Thoracic aorta (tissue), 2 donors: ENCODE measurements around the gene WDR62. TPM values are rescaled to one million over a fixed set of nuclear protein-coding genes. Genes with fewer than 3 reads are reported as not detected.
"Not testable (repeated sequence)": the region's sequence is repeated elsewhere in the genome, so short reads cannot be mapped to it uniquely, and the experiment has no call there.

Experiments
- ATAC-seq: fragments of 150-250 bp; one replicate; pipeline ENCODE4 v1.8.0; 2017; ENCODE audit warnings: low read depth; ENCODE audit not compliant: insufficient number of reproducible peaks, low FRiP score
- DNase-seq: peaks from one replicate; pipeline ENCODE4 v3.0.0-alpha.2; 2020; ENCODE audit warnings: low spot score
- H3K27ac ChIP-seq, 2 donors: fragments of 200-600 bp; sonication (generic); 1 replicate in 1 of 2; 2 replicates in 1 of 2; pipeline ENCODE4 v1.5.1; 2016; ENCODE audit warnings: mild to moderate bottlenecking in 2 of 2, moderate library complexity in 2 of 2
- H3K27me3 ChIP-seq: fragments of 200-600 bp; sonication (generic); replicated peaks from 2 replicates; pipeline ENCODE4 v1.6.0; 2016; ENCODE audit warnings: mild to moderate bottlenecking; ENCODE audit not compliant: insufficient read depth
- H3K36me3 ChIP-seq: fragments of 200-600 bp; sonication (generic); one replicate; pipeline ENCODE4 v1.5.1; 2016
- H3K4me1 ChIP-seq, 2 donors: fragments of 200-600 bp; sonication (generic); 1 replicate in 1 of 2; 2 replicates in 1 of 2; pipeline versions ENCODE4 v1.5.1 to v1.6.0; 2016; ENCODE audit warnings: low read depth in 2 of 2, mild to moderate bottlenecking in 1 of 2; ENCODE audit not compliant: control insufficient read depth in 1 of 2
- H3K4me3 ChIP-seq: fragments of 200-600 bp; sonication (generic); 2 replicates; pipeline ENCODE4 v1.5.1; 2016; ENCODE audit warnings: mild to moderate bottlenecking
- H3K9me3 ChIP-seq: fragments of 200-600 bp; sonication (generic); 2 replicates; pipeline ENCODE4 v1.5.1; 2016
- CTCF ChIP-seq: fragments of 200-600 bp; sonication (generic); IDR thresholded peaks from one replicate; pipeline ENCODE4 v1.5.1; 2019; ENCODE audit warnings: antibody characterized with exemption
- total RNA-seq, 2 donors: library from RNA; depleted of rRNA; stranded (reverse); fragments of >200 nt; gene quantifications; one replicate each; pipeline versions ENCODE4 v1.1.0 to v1.2.3, GENCODE V29; 2016

Gene WDR62
- total RNA-seq, 2 donors from 2014 or later, result 0.99 to 1.2 TPM

DNA sequence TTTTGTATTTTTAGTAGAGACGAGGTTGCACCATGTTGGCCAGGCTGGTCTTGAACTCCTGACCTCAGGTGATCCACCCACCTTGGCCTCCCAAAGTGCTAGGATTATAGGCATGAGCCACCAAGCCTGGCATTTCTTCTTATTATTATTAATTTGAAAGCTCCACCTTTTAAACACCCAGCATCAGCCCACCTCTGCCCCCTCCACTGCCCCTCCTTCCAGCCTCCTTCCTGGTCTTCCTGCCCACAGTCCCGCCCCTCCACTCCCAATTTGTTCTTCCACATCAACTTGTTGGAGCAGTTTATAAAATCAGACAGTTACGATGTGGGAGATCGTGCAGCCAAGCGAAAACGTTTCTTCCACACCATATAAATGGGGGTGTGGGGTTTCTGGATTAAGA is 14.2 kb upstream of the WDR62 start:
- no peaks in the 10 kb centered on the region for H3K9me3 ChIP-seq
- no peaks in the 10 kb centered on the region for H3K27me3 ChIP-seq
- no peak for TF ChIP-seq CTCF
- H3K4me1 ChIP-seq, result no peaks in the 10 kb centered on the region
- ATAC-seq (no peak), DNase-seq (no peak)
- no peak overlapping the region for H3K4me3 ChIP-seq
- no peaks in the 10 kb centered on the region for H3K36me3 ChIP-seq
- no peak overlapping the region for H3K27ac ChIP-seq

- H3K27ac ChIP-seq, result not testable (repeated sequence)
Measured at GRCh38 chr19:36041092-36041491, 13.6 kb upstream of the WDR62 start.

GRCh38 chr19:36041831-36042230 is 12.9 kb upstream of the WDR62 start:
- H3K4me1 ChIP-seq, result no peaks in the 10 kb centered on the region

More at GRCh38 chr19:36041092-36041491, 13.6 kb upstream of the WDR62 start:
- not testable (repeated sequence) for H3K9me3 ChIP-seq, H3K4me1 ChIP-seq, ATAC-seq, H3K27me3 ChIP-seq, H3K36me3 ChIP-seq, H3K4me3 ChIP-seq, DNase-seq

GRCh38 chr19:36043952-36044351 is 10.7 kb upstream of the WDR62 start:
- DNase-seq, result no peak
- Histone ChIP-seq H3K27me3 (no peaks in the 10 kb centered on the region), H3K36me3 (no peaks in the 10 kb centered on the region), H3K27ac (no peak overlapping the region), H3K9me3 (no peaks in the 10 kb centered on the region), H3K4me1 (no peaks in the 10 kb centered on the region), H3K4me3 (no peak overlapping the region)
- ATAC-seq, result no peak
- TF ChIP-seq CTCF, result no peak

More at GRCh38 chr19:36041831-36042230, 12.9 kb upstream of the WDR62 start:
- TF ChIP-seq CTCF, result no peak
- no peak for DNase-seq
- Histone ChIP-seq H3K27ac (no peak overlapping the region), H3K36me3 (no peaks in the 10 kb centered on the region), H3K27me3 (no peaks in the 10 kb centered on the region), H3K9me3 (no peaks in the 10 kb centered on the region), H3K4me3 (no peak overlapping the region)
- ATAC-seq, result no peak

GRCh38 chr19:36046443-36047050 is 8.2 kb upstream of the WDR62 start:
- Histone ChIP-seq H3K27ac (no peak overlapping the region), H3K9me3 (no peaks in the 10 kb centered on the region), H3K36me3 (no peaks in the 10 kb centered on the region), H3K4me3 (no peak overlapping the region), H3K4me1 (no peaks in the 10 kb centered on the region), H3K27me3 (no peaks in the 10 kb centered on the region)
- no peak for TF ChIP-seq CTCF
- DNase-seq, result no peak
- ATAC-seq, result no peak

DNA sequence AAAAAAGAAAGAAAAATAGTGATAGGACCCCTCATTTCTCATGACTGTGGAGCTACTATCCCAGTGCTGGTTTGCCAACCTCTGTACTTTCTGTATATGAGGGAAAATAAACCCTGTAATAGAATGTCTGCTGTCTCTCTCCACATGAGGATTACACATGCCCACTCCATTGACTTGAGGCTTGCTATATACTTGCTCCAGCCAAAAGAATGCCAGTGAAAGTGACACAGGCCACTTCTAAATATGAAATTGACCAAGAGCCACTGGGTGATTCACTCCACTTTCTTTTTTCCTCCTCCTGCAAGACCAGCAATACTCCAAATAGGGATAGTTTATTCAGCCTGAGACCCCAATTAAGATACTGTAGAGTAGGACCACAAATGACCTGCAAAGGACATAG is 6.9 kb upstream of the WDR62 start:
- Histone ChIP-seq H3K27me3 (no peaks in the 10 kb centered on the region), H3K4me1 (peaks cover 2% of the 10 kb centered on the region in 2 donors), H3K4me3 (no peak overlapping the region), H3K36me3 (no peaks in the 10 kb centered on the region), H3K9me3 (no peaks in the 10 kb centered on the region), H3K27ac (no peak overlapping the region)
- DNase-seq (no peak), ATAC-seq (no peak)
- no peak for TF ChIP-seq CTCF
